ENCODE results near the gene CCDC136.

Gene CCDC136

DNA sequence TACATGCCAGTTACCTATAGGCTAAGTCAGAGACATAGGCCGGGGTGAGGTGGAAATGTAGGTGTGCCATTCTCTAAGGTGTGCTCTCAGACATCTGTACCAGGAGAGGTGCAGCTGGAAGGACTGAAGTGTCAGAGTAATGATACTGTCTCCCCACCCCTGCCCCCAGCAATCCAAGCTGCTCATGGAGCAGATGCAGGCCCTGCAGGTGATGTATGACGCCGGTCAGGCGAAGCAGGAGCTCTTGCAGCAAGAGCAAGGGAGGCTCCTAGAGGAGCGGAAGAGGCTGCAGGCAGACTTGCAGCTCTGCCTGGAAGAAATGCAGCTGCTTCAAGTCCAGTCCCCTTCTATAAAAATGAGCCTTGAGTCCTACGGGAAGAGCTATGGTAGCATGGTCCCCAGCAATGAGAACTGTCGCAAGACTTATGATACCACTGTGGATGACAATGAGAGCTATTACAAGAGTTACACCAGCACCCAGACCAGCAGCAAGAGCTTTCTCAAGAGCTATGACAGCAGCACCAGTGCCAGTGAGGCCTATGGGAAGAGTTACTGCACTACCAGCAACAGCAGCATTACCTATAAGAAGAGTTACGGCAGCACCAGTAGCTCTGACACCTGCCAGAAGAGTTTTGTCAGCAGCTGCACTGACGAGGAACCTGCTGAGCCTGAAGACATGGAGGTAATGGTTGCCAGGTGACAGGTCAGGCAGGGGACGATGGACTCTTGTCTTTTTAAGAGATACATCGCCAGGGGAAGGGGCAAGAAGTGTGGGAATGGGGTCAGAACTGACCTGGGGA is 20.1 kb downstream of the CCDC136 start:
- TF ChIP-seq, protein P1, sequence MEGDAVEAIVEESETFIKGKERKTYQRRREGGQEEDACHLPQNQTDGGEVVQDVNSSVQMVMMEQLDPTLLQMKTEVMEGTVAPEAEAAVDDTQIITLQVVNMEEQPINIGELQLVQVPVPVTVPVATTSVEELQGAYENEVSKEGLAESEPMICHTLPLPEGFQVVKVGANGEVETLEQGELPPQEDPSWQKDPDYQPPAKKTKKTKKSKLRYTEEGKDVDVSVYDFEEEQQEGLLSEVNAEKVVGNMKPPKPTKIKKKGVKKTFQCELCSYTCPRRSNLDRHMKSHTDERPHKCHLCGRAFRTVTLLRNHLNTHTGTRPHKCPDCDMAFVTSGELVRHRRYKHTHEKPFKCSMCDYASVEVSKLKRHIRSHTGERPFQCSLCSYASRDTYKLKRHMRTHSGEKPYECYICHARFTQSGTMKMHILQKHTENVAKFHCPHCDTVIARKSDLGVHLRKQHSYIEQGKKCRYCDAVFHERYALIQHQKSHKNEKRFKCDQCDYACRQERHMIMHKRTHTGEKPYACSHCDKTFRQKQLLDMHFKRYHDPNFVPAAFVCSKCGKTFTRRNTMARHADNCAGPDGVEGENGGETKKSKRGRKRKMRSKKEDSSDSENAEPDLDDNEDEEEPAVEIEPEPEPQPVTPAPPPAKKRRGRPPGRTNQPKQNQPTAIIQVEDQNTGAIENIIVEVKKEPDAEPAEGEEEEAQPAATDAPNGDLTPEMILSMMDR (IDR thresholded peaks at IDR 0.05; ENCODE audit: low read depth, low read length, missing control alignments), result no peak
- no peak for DNase-seq (ENCODE audit: low read depth)
- H3K4me3 ChIP-seq (ENCODE audit: low read depth, low read length), result no peak overlapping the region

GRCh38 chr7:128812514-128813168 is 20.9 kb downstream of the CCDC136 start:
- no peak overlapping the region for H3K4me3 ChIP-seq (ENCODE audit: low read depth, low read length)
- TF ChIP-seq, protein P1 (IDR thresholded peaks at IDR 0.05; ENCODE audit: low read depth, low read length, missing control alignments), result no peak
- DNase-seq (ENCODE audit: low read depth), result no peak

DNA sequence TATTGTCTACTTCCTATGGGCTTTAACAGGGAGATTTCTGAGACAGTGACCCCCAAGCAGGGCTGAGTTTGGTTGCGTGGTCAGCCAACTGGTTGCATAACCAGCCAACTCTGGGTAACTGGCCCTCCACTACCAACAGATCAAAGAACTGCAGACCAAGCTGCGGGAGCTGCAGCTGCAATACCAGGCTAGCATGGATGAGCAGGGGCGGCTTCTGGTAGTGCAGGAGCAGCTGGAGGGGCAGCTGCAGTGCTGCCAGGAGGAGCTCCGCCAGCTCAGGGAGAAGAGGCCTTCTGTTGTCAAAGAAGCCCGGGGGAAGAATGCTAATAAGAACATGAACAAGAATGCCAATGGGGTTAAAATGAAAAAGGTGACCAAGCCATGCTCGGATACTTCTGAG is 22.7 kb downstream of the CCDC136 start:
- DNase-seq (ENCODE audit: low read depth), result no peak
- TF ChIP-seq, protein P1 (IDR thresholded peaks at IDR 0.05; ENCODE audit: low read depth, low read length, missing control alignments), result no peak
- no peak overlapping the region for H3K4me3 ChIP-seq (ENCODE audit: low read depth, low read length)

GRCh38 chr7:128815289-128815942 is 23.6 kb downstream of the CCDC136 start:
- DNase-seq (ENCODE audit: low read depth), result no peak
- H3K4me3 ChIP-seq (ENCODE audit: low read depth, low read length), result no peak overlapping the region
- TF ChIP-seq, protein P1 (IDR thresholded peaks at IDR 0.05; ENCODE audit: low read depth, low read length, missing control alignments), result no peak

DNA sequence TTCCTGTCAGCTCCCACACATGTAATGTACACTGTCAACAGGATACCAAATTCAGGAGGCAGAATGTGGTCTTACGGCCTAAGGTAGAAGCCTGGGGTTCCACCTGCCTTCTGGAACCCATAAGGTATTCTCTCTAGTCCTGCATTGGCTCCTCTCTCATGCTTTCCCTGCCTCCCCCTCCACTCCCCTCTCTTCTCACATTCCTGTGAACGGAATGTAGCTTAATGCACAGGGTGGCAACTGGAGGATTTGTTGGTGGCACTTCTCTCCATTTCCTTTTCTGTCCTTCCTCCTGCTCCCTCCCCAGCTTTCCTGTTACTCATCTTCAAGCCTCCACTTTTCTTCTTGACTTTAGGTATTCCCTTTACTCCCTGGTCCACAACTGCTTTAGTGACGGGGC is 26.9 kb downstream of the CCDC136 start:
- DNase-seq (ENCODE audit: low read depth), result no peak
- H3K4me3 ChIP-seq (ENCODE audit: low read depth, low read length), result no peak overlapping the region
- TF ChIP-seq, protein P1 (IDR thresholded peaks at IDR 0.05; ENCODE audit: low read depth, low read length, missing control alignments), result no peak

GRCh38 chr7:128821724-128822123 is 30.0 kb downstream of the CCDC136 start:
- TF ChIP-seq, protein P1 (IDR thresholded peaks at IDR 0.05; ENCODE audit: low read depth, low read length, missing control alignments), result no peak
- no peak for DNase-seq (ENCODE audit: low read depth)
- H3K4me3 ChIP-seq (ENCODE audit: low read depth, low read length), result no peak overlapping the region

All from GM12864 (cell line).